IPS-15b (cell line): ENCODE measurements around the gene TEAD1.

Experiments
- H3K27me3 ChIP-seq: one replicate; pipeline ENCODE4 v1.6.1; 2013; ENCODE audit warnings: low read length; ENCODE audit not compliant: control insufficient read depth, insufficient read depth
- H3K36me3 ChIP-seq: one replicate; pipeline ENCODE4 v1.6.1; 2013; ENCODE audit warnings: low read length; ENCODE audit not compliant: control insufficient read depth, insufficient read depth
- H3K4me1 ChIP-seq: one replicate; pipeline ENCODE4 v1.6.1; 2013; ENCODE audit warnings: mild to moderate bottlenecking, low read length; ENCODE audit not compliant: control insufficient read depth, insufficient read depth
- H3K4me3 ChIP-seq: one replicate; pipeline ENCODE4 v1.5.1; 2013; ENCODE audit warnings: low read depth, low read length
- H3K9ac ChIP-seq: one replicate; pipeline ENCODE4 v1.6.1; 2013; ENCODE audit warnings: low read depth, mild to moderate bottlenecking, low read length
- H3K9me3 ChIP-seq: one replicate; pipeline ENCODE4 v1.6.1; 2013; ENCODE audit warnings: mild to moderate bottlenecking, low read length; ENCODE audit not compliant: control insufficient read depth, insufficient read depth

Gene TEAD1

GRCh38 chr11:12719221-12719620 is 45.0 kb downstream of the TEAD1 start:
- no peaks in the 10 kb centered on the region for H3K9me3 ChIP-seq
- no peaks in the 10 kb centered on the region for H3K27me3 ChIP-seq
- no peak overlapping the region for H3K9ac ChIP-seq
- no peaks in the 10 kb centered on the region for H3K36me3 ChIP-seq
- peaks cover 26% of the 10 kb centered on the region for H3K4me1 ChIP-seq
- H3K4me3 ChIP-seq = no peak overlapping the region

DNA sequence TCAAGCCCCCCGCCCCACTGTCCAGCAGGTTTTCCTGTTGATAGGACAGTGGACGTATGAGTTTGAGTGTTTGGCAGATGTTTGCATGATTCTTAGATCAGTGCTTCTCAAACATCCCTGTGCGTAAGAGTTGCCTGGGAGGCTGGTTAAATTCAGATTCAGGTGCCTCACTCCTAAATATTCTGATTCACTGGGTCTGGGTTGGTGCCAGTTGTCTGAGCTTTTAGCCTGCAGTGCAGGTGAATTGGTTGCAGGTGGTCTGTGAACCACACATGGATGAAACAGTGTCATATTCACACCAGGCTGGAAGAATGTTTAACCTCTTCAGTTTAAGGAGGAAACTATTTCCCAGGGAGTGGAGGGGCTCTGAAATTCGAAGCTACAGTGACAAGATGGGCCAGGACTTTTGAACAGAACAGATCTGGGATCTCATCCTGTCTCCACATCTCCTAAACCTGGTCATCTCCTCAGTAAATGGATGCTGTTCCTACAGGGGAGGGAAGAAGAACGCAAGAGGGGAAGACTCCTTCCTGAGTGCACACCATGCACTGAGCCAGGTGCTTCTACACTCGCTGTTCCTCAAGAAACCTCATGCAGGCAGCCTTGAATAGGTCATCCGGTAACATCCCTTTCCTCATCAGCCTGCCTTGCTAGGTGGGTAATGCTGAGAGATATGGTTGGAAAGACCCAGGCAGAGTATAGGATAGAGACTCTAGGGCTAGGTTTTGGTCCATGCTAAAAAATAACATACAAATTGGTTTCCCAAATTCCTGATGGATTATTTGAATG is 47.8 kb downstream of the TEAD1 start:
- peaks cover 29% of the 10 kb centered on the region for H3K4me1 ChIP-seq
- no peaks in the 10 kb centered on the region for H3K9me3 ChIP-seq
- H3K36me3 ChIP-seq = no peaks in the 10 kb centered on the region
- H3K4me3 ChIP-seq = no peak overlapping the region
- no peak overlapping the region for H3K9ac ChIP-seq
- no peaks in the 10 kb centered on the region for H3K27me3 ChIP-seq

DNA sequence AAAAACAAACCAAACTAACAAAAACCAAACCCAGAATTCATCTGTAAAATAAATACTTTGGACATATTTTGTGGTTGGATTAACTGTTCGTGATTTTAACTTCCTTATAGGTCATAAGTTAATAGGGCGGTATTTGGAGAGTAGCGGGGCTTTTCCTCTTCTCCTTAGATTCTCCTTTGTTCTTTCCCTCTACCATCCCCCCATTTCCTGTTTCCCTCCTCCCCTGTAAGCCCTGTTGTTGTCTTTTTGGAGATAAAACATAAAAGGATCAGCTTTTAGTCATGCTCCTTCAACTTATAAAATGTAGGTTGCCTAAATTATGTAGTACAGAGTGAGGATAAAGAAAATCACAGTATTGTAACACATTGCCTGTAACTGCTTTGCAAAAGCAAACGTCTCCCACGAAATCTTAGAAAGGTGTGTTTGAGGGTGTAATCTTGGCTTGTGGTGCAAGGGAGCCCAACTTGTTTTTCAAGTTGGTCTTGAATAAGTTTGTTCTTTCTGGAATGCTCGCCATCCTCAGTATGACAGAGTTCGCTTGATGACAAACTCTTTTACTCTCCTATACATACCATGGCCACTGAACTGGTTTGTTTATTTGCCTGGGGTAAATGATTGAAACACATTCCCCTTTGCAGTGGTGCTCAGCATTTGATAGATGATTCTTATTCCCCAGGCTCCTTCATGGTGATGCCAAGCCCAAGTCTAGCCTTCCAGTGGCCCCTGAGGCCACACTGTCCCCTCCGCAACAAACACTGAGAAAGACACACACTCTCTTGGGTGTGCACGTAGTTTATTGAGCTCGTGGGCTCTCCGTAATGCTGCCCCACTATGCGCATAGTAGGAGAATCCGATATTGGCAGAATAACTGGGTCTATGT is 49.4 kb downstream of the TEAD1 start:
- Histone ChIP-seq H3K27me3 (no peaks in the 10 kb centered on the region), H3K36me3 (no peaks in the 10 kb centered on the region), H3K9ac (no peak overlapping the region), H3K4me1 (peaks cover 29% of the 10 kb centered on the region), H3K9me3 (no peaks in the 10 kb centered on the region), H3K4me3 (no peak overlapping the region)

- Histone ChIP-seq H3K9me3 (no peaks in the 10 kb centered on the region), H3K9ac (no peak overlapping the region), H3K4me1 (peaks cover 24% of the 10 kb centered on the region), H3K4me3 (no peak overlapping the region), H3K27me3 (no peaks in the 10 kb centered on the region), H3K36me3 (no peaks in the 10 kb centered on the region)
Measured at GRCh38 chr11:12724301-12725054, 50.3 kb downstream of the TEAD1 start.

DNA sequence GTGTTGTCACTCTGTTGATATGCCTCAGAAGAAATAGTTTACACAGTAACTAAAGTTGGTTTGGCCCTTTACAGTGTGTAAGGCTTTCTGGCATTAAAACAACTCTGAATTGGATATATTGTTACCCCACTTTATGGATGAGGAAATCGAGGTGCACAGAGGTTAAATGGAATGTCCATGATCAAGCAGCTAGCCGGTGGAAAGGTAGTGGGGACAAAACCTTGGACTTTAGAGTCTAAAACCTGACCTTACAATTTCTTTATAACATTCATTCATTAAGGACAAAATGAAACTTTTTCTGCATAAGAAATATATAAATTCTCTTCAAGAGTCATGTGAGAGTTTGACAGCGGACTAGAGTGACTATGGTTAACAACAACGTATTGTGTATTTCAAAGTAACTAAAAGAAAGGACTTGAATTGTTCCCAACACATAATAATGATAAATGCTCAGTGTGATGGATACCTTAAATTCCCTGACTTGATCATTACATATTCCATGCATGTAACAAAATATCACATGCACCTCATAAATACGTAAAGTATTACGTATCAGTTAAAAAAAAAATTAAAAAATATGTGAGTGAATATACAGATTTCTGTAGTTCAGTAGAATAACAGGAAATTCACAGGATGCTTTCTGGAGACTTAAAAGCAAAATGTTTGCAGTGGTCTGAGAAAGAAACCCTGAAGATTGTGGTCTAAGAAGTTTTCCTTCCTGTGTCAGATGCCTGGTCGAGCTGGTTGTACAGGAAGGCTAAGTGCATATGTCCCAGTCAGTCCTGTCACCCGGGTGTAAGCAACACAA is 51.0 kb downstream of the TEAD1 start:
- H3K9me3 ChIP-seq = no peaks in the 10 kb centered on the region
- H3K36me3 ChIP-seq = no peaks in the 10 kb centered on the region
- H3K9ac ChIP-seq = no peak overlapping the region
- H3K4me1 ChIP-seq = peaks cover 24% of the 10 kb centered on the region
- no peak overlapping the region for H3K4me3 ChIP-seq
- no peaks in the 10 kb centered on the region for H3K27me3 ChIP-seq

GRCh38 chr11:12725863-12726682 is 51.9 kb downstream of the TEAD1 start:
- no peaks in the 10 kb centered on the region for H3K36me3 ChIP-seq
- peaks cover 24% of the 10 kb centered on the region for H3K4me1 ChIP-seq
- H3K4me3 ChIP-seq = no peak overlapping the region
- no peaks in the 10 kb centered on the region for H3K27me3 ChIP-seq
- H3K9me3 ChIP-seq = no peaks in the 10 kb centered on the region
- no peak overlapping the region for H3K9ac ChIP-seq

GRCh38 chr11:12727563-12728211 is 53.5 kb downstream of the TEAD1 start:
- no peaks in the 10 kb centered on the region for H3K36me3 ChIP-seq
- no peak overlapping the region for H3K9ac ChIP-seq
- no peaks in the 10 kb centered on the region for H3K9me3 ChIP-seq
- peaks cover 16% of the 10 kb centered on the region for H3K4me1 ChIP-seq
- H3K4me3 ChIP-seq = no peak overlapping the region
- no peaks in the 10 kb centered on the region for H3K27me3 ChIP-seq

DNA sequence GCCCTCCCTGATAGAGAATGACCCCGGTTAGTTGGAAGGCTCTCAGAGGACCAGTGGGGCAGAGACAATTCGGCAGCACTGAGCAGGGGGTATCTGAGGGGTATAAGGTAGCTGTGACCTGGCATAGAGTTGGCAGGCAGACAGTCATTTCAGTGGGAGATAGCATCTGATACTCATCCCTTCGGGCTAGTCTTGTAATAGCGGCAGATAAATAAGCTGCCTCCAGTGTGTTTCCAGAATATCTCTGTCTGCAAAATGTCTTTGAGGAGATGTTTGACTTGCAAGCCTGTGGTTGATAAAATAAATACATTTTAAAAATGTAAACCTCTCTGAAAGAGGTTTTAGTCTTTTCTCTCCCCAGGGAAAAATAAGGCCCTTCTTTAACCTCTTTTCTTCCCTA is 54.2 kb downstream of the TEAD1 start:
- Histone ChIP-seq H3K4me1 (peaks cover 11% of the 10 kb centered on the region), H3K36me3 (no peaks in the 10 kb centered on the region), H3K9me3 (no peaks in the 10 kb centered on the region), H3K9ac (no peak overlapping the region), H3K4me3 (no peak overlapping the region), H3K27me3 (no peaks in the 10 kb centered on the region)

DNA sequence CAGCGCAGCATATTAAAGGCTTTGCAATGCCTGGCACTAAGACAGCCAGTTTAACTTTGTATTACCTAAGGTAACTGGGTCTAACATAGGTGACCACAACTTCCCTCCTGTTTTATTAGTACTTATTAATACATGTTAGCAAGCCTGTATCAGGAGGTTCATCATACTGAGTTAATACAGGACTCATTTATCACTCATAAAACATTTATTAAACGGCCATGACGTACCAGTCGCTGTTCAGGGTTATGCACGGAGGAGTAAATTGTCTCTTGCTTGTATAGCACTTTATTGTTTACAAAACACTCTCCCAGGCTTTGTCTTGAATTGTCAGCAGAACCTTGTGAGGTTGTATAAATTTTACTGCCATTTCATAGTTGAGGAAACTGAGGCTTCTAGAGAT is 55.7 kb downstream of the TEAD1 start:
- Histone ChIP-seq H3K4me1 (no peaks in the 10 kb centered on the region), H3K36me3 (no peaks in the 10 kb centered on the region)

GRCh38 chr11:12731841-12732336 is 57.7 kb downstream of the TEAD1 start:
- H3K9ac ChIP-seq = no peak overlapping the region
- H3K9me3 ChIP-seq = no peaks in the 10 kb centered on the region
- H3K4me3 ChIP-seq = no peak overlapping the region
- H3K36me3 ChIP-seq = no peaks in the 10 kb centered on the region
- H3K27me3 ChIP-seq = no peaks in the 10 kb centered on the region
- H3K4me1 ChIP-seq = no peaks in the 10 kb centered on the region

More for the DNA sequence above, 55.7 kb downstream of the TEAD1 start:
- Histone ChIP-seq H3K9me3 (no peaks in the 10 kb centered on the region), H3K9ac (no peak overlapping the region), H3K4me3 (no peak overlapping the region), H3K27me3 (no peaks in the 10 kb centered on the region)
